GM18858 (cell line): Measurements from ENCODE around the gene VAV3.
"Not testable (repeated sequence)": the region's sequence is repeated elsewhere in the genome, so short reads cannot be mapped to it uniquely, and the experiment has no call there.

ENCODE experiments used
- ATAC-seq: cut with Tn5 transposase; IDR thresholded peaks from one replicate; pipeline ENCODE4 v1.9.1; 2021; ENCODE audit not compliant: unreplicated experiment

The VAV3 gene

DNA sequence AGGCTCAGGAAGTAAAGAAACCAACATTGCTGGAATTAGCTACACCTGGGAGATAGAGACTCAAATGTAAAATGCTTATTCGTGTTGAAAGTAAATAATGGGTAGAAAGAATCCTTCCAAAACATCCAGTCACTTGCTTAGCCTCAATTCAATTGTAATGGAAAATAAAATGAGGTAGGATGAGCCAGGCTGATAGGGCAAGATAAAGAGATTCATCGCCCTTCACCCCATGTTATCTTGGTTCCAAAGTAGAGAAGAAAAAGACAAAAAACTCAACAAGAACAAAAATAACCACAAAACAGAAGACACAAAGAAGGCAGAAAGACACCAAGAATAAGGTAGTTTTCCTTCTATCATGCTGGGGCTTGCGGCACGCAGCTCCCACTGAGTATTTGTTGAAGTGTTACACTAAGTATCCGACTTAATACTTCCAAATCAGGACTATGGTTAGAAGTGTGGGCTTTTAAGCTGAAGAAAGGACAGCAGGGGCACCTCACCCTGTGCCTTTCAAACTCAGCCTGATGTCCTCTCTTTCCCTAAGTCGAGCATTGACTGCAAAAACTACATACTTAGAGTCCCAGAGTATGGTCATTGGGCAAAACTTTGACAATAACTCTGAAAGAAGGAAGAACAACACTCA is 202.1 kb downstream of the VAV3 start:
- no peak for ATAC-seq

DNA sequence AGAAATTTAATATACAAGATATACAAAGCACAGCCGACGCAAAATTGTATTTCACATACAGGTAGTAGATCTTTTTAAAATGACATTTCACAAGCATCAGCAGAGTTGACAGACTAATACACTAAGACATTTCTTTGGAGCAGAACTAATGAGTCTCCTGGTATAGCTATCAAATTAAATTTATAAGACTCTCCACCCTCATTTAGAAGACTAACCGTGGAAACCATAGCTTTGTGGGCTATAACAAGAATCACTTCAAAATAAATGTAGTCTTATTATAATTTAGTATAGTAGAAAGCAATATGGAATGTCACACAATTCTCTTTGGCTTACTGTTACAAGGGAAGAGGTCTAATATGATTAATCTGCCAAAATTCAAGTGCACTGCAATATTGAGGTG is 204.9 kb downstream of the VAV3 start:
- no peak for ATAC-seq

DNA sequence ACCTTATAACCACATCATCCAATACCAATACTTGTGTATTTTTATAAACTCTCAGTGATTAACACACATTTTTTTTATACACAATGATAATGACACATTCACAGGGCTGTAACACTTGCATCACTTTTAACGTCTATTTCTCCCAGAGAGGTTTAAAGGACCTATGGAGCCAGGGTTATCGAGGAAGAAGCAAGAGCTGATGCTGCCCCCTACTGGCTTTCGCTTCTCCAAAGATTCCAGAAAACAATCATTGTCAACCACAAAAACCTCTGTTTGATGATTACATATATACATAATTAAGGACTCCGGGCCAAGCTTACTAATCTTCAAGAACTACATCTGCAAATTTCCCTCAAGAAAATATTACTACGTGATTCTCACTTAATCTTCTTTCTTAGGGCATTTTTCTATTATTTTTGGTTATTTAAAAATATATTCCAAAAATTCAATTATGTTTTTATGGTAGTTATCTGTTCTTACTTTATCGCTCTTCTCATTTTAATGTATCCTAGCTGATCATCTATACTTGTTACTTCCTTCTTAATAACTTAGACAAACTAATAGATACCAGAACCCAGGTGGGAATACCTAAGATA is 214.5 kb downstream of the VAV3 start:
- no peak for ATAC-seq

DNA sequence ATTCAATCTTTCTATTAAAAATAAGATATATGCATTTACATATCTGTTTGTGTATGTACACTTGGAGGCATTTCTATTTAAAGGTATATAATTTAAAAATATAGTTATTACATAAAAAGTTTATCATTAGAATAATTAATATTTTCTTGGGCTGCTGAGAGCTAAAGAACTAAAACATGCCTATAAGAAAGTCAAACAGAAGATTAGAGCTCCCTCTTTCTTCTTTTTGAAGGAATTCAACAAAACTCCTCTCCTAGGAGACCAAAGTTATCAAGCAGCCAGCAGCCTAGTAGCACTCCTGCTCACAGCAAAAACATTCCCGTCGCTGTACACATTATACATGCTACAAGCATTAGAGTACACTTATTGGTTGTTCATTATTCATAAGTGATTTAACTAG is 216.4 kb downstream of the VAV3 start:
- ATAC-seq = no peak

DNA sequence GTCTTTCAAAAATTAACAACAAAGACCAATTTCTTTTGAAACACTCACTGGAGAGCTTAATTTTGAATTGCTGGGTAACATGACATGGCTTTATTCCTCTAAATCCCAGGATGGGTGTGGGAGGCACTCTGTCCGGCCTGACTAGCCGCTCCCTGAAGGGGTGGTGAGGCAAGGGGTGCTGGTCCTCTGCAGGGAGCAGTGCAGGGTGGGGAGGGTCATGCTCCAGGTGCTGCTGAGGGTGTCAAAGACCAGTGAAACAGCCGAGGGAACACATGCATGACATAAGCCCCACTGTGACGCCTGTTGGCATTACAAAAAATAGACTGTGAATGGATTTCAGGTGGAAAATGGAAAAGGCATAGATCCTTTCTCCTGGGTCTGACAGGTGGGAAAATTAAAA is 223.7 kb downstream of the VAV3 start:
- ATAC-seq = no peak

DNA sequence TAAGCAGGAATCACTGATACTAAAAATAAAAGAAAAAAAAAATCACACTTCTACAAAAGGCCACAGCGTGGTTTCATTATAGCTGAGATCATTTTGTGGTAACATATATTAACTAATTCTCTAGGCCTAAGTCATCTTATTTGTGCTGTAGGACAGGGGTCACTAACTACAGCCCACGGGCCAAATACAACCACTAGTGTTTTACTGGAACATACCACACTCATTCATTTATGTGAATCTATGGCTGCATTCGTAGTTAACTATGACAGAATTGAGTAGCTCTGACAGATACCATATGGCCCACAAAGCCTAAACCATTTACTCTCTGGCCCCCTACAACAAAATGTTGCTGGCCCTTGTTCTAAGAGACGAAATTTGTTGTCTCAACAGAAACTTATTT is 224.4 kb downstream of the VAV3 start:
- no peak for ATAC-seq

DNA sequence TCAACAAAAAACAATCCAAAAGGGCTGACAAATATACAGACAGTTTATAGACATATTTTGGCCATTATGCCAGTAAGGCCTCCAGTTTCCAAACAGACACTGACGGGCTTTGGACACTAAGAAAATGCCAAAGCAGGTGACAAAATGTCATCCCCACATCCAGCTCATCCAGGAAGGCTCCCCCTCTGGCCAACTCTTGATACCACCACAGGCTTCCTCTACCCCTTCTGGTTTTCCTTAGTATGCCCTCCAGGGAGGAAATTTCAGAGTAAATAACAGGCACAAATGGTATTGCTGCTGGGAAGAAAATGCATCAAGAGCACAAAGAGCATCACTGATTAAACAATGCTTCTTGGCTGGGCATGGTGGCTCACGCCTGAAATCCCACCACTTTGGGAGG is 225.3 kb downstream of the VAV3 start:
- no peak for ATAC-seq

DNA sequence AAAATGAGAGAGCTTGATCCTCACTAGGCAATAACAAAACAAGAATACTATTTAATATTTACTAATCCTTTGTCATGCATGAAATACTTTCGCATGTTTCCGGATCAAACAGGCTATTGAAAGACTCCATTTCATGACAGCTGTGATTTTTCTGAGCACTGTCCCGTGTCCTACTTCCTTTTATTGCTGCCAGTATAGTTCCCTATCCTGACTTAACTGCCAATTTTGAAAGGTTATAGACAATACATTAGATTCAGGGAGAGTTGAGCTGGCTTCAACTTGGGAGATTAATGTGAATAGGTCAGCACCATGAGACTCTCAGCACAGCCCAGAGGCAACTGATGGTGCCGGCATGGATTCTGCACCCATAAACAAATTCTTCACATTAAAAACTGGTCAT is 225.8 kb downstream of the VAV3 start:
- no peak for ATAC-seq

DNA sequence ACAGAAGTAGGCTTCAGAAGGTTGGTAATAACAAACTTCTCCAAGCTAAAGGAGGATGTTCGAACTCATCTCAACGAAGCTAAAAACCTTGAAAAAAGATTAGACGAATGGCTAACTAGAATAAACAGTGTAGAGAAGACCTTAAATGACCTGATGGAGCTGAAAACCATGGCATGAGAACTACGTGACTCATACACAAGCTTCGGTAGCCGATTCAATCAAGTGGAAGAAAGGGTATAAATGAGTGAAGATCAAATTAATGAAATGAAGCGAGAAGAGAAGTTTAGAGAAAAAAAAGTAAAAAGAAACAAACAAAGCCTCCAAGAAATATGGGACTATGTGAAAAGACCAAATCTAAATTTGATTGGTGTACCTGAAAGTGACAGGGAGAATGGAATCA is 231.6 kb downstream of the VAV3 start:
- ATAC-seq = not testable (repeated sequence)

DNA sequence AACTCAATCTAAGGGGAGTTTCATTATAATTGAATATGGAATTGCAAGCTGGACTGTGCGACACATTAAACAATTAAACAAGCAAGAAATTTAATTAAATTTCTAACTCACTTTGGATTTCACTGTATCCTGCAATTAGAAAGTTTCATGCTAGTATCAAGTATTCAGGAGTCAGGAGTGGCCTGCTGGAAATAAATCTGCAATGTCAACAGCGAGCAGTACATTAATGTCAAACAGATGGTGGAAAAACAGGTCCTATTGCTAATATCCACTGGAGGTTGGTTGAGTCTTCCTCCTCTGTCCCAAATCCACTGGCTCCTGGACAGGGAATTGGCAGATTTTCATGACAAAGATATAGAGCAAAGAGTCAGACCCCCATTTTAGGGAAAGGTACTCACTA is 237.1 kb downstream of the VAV3 start:
- no peak for ATAC-seq

DNA sequence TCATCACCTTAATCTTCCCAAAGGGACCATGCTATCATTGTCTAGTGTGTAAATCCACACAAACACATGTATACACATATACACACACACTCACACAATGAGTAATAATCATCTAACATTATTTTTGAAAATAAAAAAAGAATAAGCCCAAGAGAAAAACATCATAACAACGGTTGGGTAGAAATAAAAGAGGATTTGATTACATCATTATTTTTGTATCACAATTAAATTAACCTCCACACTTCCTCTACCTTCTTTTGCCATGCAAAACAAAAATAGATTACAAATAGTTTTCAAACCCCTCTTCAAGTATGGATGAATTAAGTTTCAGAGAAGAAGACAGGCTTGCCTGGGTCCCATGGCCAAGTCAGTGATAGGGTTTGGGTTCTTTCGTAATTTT is 238.1 kb downstream of the VAV3 start:
- ATAC-seq = no peak

DNA sequence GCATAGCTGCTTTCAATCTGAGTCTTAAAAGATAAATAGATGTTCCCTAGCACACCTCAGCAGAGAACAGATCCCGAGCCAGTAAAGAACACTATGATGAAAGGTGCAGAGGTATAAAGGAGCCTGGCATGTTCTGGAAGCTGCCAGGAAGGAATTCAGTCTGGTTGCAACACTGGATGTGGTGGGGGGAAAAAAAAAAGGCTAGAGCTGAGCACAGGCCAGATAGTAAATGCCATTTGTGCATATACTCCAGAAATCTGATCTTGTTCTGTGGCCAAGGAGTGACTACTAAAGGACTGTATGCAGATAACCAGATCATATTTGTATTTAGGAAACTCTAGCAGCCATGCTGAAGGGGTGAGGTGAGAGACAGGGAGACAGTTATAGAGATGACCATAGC is 240.3 kb downstream of the VAV3 start:
- ATAC-seq = no peak

DNA sequence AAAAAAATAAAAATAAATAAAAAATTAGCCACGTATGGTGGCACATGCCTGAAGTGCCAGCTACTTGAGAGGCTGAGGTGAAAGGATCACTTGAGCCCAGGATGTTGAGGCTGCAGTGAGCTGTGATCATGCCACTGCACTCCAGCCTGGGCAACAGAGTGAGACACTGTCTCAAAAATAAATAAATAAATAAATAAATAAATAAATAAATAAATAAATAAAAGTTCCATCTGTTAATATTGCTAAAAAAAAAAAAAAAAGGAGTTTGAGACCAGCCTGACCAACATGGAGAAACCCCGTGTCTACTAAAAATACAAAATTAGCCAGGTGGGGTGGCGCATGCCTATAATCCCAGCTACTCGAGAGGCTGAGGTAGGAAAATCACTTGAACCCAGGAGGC is 244.8 kb downstream of the VAV3 start:
- not testable (repeated sequence) for ATAC-seq

DNA sequence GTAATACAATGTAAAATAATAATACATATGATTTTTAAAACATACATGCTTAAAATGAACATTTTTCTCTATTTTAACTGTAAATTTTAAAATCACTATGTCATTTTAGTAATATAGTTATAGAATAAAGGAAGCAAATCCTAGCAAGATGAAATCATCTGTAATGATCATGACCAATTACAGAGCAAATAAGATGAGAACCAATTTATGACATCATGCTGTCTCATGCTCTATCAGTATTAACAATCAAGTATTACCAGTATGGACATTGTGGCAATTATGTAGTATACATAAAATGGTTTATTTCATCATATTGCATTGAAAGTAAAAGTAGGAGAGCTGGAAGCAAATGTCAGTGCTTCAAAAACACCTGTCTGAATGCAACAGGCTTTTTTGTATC is 255.0 kb downstream of the VAV3 start:
- ATAC-seq = no peak

DNA sequence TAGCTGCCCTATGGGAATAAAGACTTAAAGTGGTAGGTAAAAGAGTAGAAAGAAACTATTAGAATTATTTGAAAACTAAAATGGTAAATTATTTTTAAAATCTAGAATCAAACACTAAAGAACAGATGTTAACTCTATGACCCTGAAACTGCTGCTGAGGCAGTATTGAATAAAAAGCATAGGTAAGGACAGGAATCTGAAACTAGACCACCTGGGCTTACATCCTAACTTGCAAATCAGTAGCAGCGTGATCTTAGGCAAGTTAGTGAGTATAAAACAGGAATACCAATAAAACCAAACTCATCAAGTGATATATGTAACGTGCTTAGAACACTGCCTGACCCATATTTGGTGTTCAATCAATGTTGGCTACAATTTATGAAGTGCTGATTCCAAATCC is 257.9 kb downstream of the VAV3 start:
- no peak for ATAC-seq

DNA sequence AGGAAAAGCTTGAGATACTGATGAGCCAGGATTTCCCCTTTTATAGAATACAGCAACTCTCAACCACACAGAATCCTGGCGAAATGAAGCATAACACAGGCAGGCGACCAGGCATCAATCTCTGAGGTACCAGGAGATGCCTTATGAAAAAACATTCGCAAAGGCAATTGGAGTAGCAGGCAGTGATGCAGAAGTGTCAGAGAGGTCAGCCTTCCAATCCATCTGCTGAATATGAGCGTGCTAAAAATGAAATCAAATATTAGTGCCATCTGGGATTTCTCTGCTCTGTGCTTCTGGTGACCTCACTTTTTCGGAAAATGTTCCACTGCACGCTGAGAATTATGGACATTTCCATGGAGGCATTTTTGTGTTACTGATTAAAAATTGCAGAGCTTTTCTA is 258.8 kb downstream of the VAV3 start:
- ATAC-seq = no peak

DNA sequence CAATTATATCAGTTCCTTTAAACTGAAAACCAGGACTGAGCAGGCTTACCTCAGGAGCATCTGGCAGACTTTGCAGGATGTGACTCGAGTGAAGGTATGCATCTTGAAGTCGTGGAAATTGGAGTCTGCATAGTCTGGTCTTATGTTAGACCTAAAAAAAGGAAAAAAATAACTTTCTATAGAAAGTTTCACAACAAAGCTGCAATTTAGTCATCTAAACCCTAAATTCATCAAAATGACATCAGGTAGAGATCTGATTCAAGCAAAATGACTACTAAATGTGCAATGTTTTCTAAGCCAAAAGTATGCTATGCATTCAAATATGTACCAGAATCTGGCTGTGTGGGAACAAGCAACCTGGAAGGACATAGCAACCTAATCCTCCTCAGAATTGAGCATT is 260.1 kb downstream of the VAV3 start:
- no peak for ATAC-seq

DNA sequence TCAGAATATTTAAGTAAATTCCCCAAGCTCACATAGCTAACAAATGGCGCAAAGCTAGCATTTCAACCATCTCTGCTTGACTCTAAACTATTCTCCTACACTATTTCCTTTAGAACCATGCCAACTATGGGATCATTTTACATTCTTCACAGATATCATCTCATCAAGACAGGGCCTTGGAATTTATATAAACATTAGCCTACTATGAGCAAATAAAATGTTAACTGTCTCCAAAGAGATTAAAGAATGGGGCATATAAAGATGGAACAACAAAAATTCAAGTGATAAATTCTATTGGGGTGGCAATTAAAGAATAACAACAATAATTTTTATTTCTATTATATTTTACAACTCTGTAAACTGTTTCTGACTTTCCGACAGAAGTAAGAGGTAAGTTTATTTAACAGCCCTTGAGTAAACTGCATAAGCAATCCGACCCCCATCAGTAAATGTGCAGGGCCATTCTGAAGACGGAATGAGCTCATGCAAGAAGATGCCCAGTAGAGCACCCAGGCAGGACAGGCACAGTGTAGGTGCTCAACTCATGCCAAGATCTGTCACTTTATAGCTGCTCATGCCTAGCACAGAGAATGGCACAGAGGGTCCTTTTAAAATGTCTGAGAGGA is 261.9 kb downstream of the VAV3 start:
- ATAC-seq = no peak

DNA sequence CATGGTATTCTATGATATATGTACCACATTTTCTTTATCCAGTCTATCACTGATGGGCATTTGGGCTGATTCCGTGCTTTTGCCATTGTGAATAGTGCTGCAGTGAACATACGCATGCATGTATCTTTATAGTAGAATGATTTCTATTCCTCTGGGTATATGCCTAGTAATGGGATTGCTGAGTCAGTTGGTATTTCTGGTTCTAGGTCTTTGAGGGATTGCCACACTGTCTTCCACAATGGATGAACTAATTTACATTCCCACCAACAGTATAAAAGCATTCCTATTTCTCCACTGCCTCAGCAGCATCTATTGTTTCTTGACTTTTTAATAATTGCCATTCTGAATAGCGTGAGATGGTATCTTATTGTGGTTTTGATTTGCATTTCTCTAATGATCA is 264.3 kb downstream of the VAV3 start:
- ATAC-seq = not testable (repeated sequence)

DNA sequence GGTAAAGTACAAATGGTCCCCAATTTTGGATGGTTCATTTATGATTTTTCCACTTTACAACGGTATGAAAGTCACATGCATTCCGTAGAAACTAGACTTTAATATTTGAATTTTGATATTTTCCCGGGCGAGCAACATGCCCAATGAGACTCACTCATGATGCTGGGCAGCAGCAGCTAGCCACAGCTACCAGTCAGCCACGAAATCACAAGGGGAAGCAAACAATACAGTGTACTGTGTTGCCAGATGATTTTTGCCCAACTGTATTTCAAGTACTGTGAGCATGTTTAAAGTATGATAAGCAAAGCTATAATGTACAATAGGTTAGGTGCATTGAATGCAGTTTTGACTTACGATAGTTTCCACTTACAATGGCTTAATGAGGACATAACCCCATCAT is 266.8 kb downstream of the VAV3 start:
- ATAC-seq = no peak

DNA sequence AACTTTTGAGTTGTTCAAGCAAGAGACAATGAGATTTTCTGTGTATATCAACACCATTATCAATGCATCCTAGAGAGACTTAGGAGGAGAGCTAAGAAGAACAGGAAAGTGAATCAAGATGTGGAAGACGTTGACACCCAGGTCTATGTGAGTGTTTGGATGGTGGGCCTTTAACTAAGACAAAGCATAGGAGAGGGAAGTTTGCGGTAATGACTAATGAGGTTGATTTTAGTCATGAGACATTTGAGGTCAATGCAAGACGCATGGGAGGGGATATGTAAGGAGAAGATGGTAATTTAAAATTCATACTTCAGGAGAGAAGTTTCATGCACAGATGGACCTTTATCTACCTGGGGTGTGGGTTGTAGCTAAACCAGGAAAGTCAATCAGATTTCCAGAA is 269.6 kb downstream of the VAV3 start:
- no peak for ATAC-seq

DNA sequence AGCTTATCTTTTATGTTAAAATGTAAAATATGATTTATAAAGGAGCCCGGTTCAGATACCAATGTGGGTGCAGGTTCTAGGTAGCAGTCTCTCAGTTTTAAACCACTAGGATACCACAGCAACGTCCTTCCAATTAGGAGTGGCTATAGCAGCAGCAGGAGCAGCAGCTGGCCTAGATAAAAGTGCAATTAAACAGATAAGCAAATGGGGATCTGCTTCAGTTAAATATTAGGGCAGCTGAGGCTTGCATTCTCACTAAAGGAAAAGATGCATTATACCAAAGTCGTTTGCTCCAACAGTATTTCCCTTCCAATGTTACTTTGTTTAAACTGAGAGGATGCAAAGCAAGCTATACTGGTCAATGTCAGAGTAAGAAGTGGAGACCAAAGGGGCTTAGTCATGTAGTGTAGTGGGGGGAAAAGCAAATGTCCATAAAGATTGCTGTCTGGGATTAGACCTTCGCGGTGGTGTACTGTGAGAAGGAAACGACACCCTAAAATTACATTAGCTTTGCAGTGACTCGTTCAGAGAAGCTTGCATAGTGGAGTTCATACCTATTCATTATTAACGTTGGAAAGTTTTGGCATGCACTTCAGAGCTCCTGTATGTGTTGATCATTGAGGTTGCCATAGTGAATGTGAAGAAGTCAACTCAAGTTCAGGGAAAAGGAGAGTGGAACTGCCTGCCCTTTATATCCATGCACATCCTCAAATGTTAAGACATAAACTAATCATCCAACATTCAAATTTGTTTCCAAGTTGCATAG is 272.2 kb downstream of the VAV3 start:
- no peak for ATAC-seq
